MG63 (cell line): ENCODE results near the gene TNFAIP3. TPM values are rescaled to one million over a fixed set of nuclear protein-coding genes. Genes with fewer than 3 reads are reported as not detected.

ENCODE experiments used
- DNase-seq: peaks from one replicate; pipeline ENCODE4 v3.0.0-alpha.2; 2020
- H3K27me3 ChIP-seq: fragments of 250-450 bp; sonication (Bioruptor Pico); 2 replicates; pipeline ENCODE4 v1.5.1; 2020; ENCODE audit warnings: mild to moderate bottlenecking, moderate library complexity
- H3K36me3 ChIP-seq: fragments of 250-450 bp; sonication (Bioruptor Pico); 2 replicates; pipeline ENCODE4 v1.5.1; 2020; ENCODE audit warnings: mild to moderate bottlenecking, moderate library complexity
- H3K4me3 ChIP-seq: fragments of 250-450 bp; sonication (Bioruptor Pico); 2 replicates; pipeline ENCODE4 v1.5.1; 2020; ENCODE audit warnings: mild to moderate bottlenecking, moderate library complexity
- H3K9me3 ChIP-seq: fragments of 250-450 bp; sonication (Bioruptor Pico); 2 replicates; pipeline ENCODE4 v1.5.1; 2020; ENCODE audit warnings: mild to moderate bottlenecking, moderate library complexity
- total RNA-seq: library from RNA; depleted of rRNA; stranded (reverse); fragments of >200 nt; shearing (Covaris generic); gene quantifications from 2 replicates; pipeline ENCODE4 v1.2.3, GENCODE V29; 2014; ENCODE audit warnings: low replicate concordance; rRNA removed

TNFAIP3 gene
- total RNA-seq, 1 experiment from 2014 or later = 2.4 TPM

DNA sequence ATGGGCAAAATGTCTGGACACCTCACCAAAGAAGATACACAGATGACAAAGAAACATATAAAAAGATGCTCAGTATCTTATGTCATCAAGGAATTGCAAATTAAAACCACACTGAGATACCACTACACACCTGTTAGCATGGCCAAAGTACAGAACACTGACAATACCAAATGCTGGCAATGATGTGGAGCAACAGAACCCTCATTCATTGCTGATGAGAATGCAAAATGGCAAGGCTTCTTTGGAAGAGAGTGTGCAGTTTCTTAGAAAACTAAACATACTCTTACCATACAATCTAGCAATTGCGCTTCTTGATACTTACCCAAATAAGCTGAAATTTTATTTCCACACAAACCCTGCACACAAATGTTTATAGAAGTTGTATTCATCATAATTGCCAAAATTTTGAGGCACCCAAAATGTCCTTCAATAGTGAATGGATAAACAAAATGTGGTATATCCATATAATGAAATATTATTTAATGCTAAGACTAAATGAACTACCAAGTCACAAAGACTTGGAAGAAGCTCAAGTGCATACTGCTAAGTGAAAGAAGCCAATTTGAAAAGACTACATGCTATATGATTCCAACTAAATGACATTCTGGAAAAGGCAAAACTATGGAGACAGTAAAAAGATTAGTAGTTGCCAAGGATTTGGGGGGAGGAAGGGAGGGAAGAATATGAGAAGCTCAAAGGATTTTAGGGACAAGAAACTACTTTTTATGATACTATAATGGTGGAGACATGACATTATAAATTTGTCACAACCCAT is 50.7 kb downstream of the TNFAIP3 start:
- DNase-seq = no peak
- Histone ChIP-seq H3K9me3 (no peaks in the 10 kb centered on the region; the same call in 1 of the 2 replicates), H3K4me3 (no peak overlapping the region), H3K27me3 (no peaks in the 10 kb centered on the region), H3K36me3 (no peaks in the 10 kb centered on the region)

- Histone ChIP-seq H3K36me3 (no peaks in the 10 kb centered on the region), H3K9me3 (no peaks in the 10 kb centered on the region), H3K27me3 (no peaks in the 10 kb centered on the region), H3K4me3 (no peak overlapping the region)
- no peak for DNase-seq
These were observed 52.4 kb downstream of the TNFAIP3 start for GRCh38 chr6:137919502-137919823.

DNA sequence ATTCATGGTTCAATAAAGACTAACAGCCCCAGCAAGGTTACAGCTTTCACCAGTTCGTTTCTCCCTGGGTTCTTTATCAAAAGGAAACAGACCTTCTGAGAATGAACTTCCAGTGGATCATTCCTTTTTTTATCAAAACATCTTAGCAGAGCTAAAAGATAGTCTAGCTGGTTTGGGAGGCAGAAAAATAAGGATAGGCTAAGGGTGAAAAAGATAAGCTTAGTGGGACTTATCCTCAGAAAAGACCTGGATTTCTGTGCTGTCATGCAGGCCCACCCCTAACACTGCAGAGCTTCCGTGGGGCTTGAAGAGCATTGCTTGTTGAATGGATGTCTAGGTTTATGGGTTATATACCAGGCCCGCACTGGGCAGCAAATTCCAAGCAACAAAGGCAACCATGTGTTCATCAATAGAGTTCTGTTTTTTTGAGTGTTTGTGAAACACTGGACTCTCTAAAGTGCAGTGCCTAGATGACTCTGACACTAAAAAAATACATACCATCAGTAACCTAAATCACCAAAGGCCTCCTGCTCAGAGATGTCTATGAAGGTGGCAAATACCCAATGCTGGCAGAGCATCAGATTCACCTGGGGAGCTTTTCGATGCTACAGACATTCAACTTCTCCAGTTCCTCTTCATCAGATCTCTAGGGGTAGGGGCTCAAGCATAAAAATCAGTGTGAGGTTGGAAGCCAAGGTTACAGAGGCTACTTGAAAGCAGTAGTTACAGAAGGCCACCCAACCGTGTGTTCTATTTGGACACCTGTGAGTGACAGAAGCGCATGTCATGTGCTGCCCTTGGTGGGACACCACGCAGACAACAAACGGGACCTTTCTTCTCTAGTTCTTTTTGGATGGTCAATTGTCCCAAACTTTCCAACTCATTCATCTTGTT is 53.0 kb downstream of the TNFAIP3 start:
- H3K36me3 ChIP-seq = no peaks in the 10 kb centered on the region
- H3K4me3 ChIP-seq = no peak overlapping the region
- no peak for DNase-seq
- no peaks in the 10 kb centered on the region for H3K27me3 ChIP-seq
- H3K9me3 ChIP-seq = no peaks in the 10 kb centered on the region

DNA sequence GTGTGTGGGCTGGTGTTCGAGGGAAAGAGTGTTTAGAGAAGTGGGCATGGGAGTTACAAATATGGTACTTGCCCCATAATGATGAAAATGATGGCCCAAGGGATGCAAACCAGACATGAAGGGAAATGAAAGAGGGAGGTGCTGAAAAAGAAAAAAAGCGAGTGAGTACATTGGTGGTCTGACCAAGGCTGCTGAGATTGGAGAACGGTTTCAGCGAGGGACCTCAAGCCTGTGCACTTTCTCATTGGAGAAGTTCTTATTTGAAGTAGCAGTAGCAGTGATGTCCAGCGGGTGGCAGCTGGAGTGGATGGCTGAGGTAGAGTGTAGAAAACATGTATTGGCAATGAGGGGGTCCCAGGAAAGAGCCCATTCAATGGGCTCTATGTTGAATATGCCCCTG is 54.8 kb downstream of the TNFAIP3 start:
- Histone ChIP-seq H3K36me3 (no peaks in the 10 kb centered on the region), H3K9me3 (no peaks in the 10 kb centered on the region), H3K27me3 (no peaks in the 10 kb centered on the region), H3K4me3 (no peak overlapping the region)
- DNase-seq = no peak

DNA sequence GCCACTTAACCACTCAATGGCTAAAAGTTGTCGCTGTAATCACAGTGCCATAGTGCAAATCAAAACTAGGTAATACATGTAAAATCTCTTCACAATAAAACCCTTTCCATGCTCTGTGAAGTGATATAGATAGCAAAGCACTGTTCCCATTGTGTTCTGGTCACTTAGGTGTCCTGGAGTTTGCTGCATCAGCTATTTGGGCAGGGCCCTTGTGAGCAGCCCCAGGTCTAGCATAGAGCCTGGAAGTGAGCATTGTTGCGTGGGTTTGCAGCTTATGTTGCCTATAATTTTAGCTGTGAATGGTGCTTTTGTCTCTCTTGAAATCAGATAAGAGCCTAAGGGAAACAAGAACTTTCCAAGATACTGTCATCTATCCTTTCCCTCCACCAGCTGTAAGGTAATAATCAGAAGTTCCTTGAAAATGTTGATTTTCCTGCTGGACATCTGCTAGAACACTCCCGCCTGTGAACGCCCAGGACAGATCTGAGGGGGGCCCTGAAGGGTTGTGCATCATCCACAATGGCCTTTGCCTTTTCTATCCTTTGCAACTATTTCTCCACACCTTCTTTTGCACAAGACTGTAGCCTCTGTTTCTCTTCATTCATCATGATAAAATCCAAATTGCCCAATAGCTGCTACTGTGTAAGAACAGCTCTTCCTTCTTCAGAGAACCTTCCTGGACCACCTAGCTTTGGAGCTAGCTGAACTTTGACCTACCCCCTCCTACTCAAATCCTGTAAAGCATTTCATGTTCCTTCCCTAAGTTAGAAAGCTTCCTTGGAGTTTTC is 57.0 kb downstream of the TNFAIP3 start:
- no peak for DNase-seq
- no peak overlapping the region for H3K4me3 ChIP-seq
- H3K9me3 ChIP-seq = no peaks in the 10 kb centered on the region

DNA sequence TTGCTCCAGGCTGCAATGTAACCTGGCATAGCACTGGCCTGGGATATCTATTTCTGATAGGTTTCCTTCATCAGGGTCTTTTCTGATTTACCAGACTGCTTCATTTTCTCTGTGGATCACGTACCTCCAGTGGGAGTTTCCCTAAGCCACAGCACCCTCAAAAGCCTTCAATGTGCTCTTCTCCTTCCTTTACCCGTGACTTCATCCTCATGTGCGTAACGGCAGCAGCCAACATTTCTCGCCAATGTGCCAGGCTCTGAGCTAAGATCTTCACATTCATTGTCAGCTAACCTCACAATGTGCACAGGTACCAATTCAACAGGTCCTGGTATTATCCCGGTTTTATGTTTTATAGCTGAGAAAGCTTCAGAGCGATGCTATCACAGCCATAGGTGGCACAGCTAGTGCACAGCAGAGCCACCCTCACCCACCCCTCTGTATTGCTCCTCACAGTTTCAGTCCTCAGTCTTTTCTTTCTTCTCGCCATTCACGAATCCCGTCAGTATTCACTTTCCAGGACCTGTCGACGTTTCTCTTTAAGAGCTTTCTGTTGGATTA is 58.2 kb downstream of the TNFAIP3 start:
- H3K36me3 ChIP-seq = no peaks in the 10 kb centered on the region
- no peak for DNase-seq
- H3K27me3 ChIP-seq = no peaks in the 10 kb centered on the region
- no peak overlapping the region for H3K4me3 ChIP-seq
- H3K9me3 ChIP-seq = no peaks in the 10 kb centered on the region

More for the DNA sequence above, 57.0 kb downstream of the TNFAIP3 start:
- Histone ChIP-seq H3K36me3 (no peaks in the 10 kb centered on the region), H3K27me3 (no peaks in the 10 kb centered on the region)

DNA sequence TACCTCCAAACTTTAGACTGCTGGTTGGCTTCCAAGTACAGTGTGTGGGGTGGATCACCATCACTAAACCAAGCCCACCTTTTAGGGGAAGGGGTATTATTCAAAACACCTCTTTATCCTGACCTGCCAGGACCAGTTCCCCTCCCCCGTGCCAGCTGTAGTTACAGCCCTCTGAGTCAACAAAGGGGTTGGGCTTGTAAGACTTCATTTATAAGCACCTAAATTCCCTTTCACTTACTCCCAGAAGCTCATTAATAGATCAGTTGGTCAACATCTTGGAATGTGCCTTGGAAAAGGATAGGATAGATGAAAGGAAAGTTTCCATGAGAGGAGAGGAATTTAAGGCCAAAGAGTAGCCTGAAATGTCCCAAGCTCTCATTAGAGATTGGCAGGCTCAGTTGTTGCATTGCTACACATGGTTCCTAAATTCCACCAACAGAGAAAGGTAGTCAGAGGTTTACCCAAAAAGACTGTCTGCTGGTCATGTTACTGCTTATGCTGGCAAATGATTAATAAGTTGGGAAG is 59.2 kb downstream of the TNFAIP3 start:
- DNase-seq = peak; percentile 67
- H3K4me3 ChIP-seq = no peak overlapping the region
- no peaks in the 10 kb centered on the region for H3K36me3 ChIP-seq
- H3K9me3 ChIP-seq = no peaks in the 10 kb centered on the region
- H3K27me3 ChIP-seq = no peaks in the 10 kb centered on the region

- H3K9me3 ChIP-seq = no peaks in the 10 kb centered on the region
- H3K36me3 ChIP-seq = no peaks in the 10 kb centered on the region
- no peak overlapping the region for H3K4me3 ChIP-seq
- H3K27me3 ChIP-seq = no peaks in the 10 kb centered on the region
- DNase-seq = no peak
These were observed 59.9 kb downstream of the TNFAIP3 start for GRCh38 chr6:137926985-137927384.

GRCh38 chr6:137927777-137928218 is 60.7 kb downstream of the TNFAIP3 start:
- H3K27me3 ChIP-seq = no peaks in the 10 kb centered on the region
- H3K9me3 ChIP-seq = no peaks in the 10 kb centered on the region
- H3K4me3 ChIP-seq = no peak overlapping the region
- peak; percentile 4 for DNase-seq
- H3K36me3 ChIP-seq = no peaks in the 10 kb centered on the region

GRCh38 chr6:137928286-137928685 is 61.2 kb downstream of the TNFAIP3 start:
- H3K9me3 ChIP-seq = no peaks in the 10 kb centered on the region
- H3K27me3 ChIP-seq = no peaks in the 10 kb centered on the region
- no peak overlapping the region for H3K4me3 ChIP-seq
- no peaks in the 10 kb centered on the region for H3K36me3 ChIP-seq
- no peak for DNase-seq

- H3K9me3 ChIP-seq = no peaks in the 10 kb centered on the region; the same call in 1 of the 2 replicates
- H3K4me3 ChIP-seq = no peak overlapping the region
- no peaks in the 10 kb centered on the region for H3K36me3 ChIP-seq
- H3K27me3 ChIP-seq = no peaks in the 10 kb centered on the region
- DNase-seq = peak; percentile 11
These were observed 64.9 kb downstream of the TNFAIP3 start for GRCh38 chr6:137931849-137932465.

Other genes starting within 250 kb of the TNFAIP3 start
- gene PERP, start 240.2 kb downstream of the TNFAIP3 start, total RNA-seq = 38.7 and 43.6 TPM in 2 replicates